ENCODE data around the gene ADORA1.

ADORA1 gene

GRCh38 chr1:203131548-203132200 lies 4.1 kb downstream of the ADORA1 start:
- Histone ChIP-seq H2AFZ (ENCODE audit: low read length) (no peak overlapping the region), H3K4me3 (ENCODE audit: low read length in 2 of 2) (no peak overlapping the region), H4K8ac (ENCODE audit: low read depth, low read length) (no peak overlapping the region), H3K79me1 (ENCODE audit: low read depth, low read length) (no peaks in the 10 kb centered on the region), H3K4me2 (ENCODE audit: insufficient read depth, low read length, poor library complexity, severe bottlenecking) (no peak overlapping the region), H3K23ac (ENCODE audit: low read depth, low read length, poor library complexity) (no peak overlapping the region), H3K9ac (ENCODE audit: low read depth, low read length, poor library complexity) (no peak overlapping the region), H2BK15ac (ENCODE audit: low read length) (peak overlapping the region; percentile 61), H3K4ac (ENCODE audit: low read length) (no peak overlapping the region), H3K36me3 (replicated peaks in 1 of 2; ENCODE audit: control insufficient read depth in 2 of 2, insufficient read depth in 2 of 2, low read length in 2 of 2) (no peaks in the 10 kb centered on the region), H2BK5ac (ENCODE audit: low read length) (no peak overlapping the region), H2BK120ac (ENCODE audit: low read depth, low read length) (no peak overlapping the region), H3K9me3 (replicated peaks in 1 of 2; ENCODE audit: control insufficient read depth in 2 of 2, insufficient read depth in 1 of 2, low read depth in 1 of 2, low read length in 2 of 2) (no peaks in the 10 kb centered on the region), H3K18ac (ENCODE audit: low read length) (peak overlapping the region; percentile 37), H2BK12ac (ENCODE audit: low read length) (no peak overlapping the region), H3K4me1 (ENCODE audit: control insufficient read depth in 2 of 2, insufficient read depth in 1 of 2, low read depth in 1 of 2, low read length in 2 of 2) (peaks cover 9 to 17% of the 10 kb centered on the region in 2 donors), H4K91ac (ENCODE audit: low read depth, low read length, poor library complexity) (no peak overlapping the region), H2AK5ac (ENCODE audit: low read depth, low read length) (no peak overlapping the region), H3K27ac (replicated peaks; ENCODE audit: low read length) (no peak overlapping the region), H3K27me3 (ENCODE audit: control insufficient read depth in 3 of 3, insufficient read depth in 3 of 3, low read depth in 1 of 3, low read length in 3 of 3) (peaks cover 0 to 30% (median 15%) of the 10 kb centered on the region in 3 experiments), H3K14ac (ENCODE audit: low read length) (no peak overlapping the region)
- no CpG with 5 or more reads among the region's 9 CpGs for WGBS, 2 donors (ENCODE audit: extremely low coverage in 2 of 2, insufficient read length in 2 of 2, insufficient replicate concordance in 1 of 2)
- no peak for DNase-seq (ENCODE audit: low spot score)

- no peak overlapping the region for H2AFZ ChIP-seq (ENCODE audit: low read length)
- H2BK12ac ChIP-seq (ENCODE audit: low read length): no peak overlapping the region
- no peak overlapping the region for H4K8ac ChIP-seq (ENCODE audit: low read depth, low read length)
- no peak overlapping the region for H3K4ac ChIP-seq (ENCODE audit: low read length)
- H3K9me3 ChIP-seq (replicated peaks in 1 of 2; ENCODE audit: control insufficient read depth in 2 of 2, insufficient read depth in 1 of 2, low read depth in 1 of 2, low read length in 2 of 2): no peaks in the 10 kb centered on the region
- peaks cover 0 to 8% (median under 1%) of the 10 kb centered on the region in 3 experiments for H3K27me3 ChIP-seq (ENCODE audit: control insufficient read depth in 3 of 3, insufficient read depth in 3 of 3, low read depth in 1 of 3, low read length in 3 of 3)
- H3K4me2 ChIP-seq (ENCODE audit: insufficient read depth, low read length, poor library complexity, severe bottlenecking): no peak overlapping the region
- H3K9ac ChIP-seq (ENCODE audit: low read depth, low read length, poor library complexity): no peak overlapping the region
- H4K91ac ChIP-seq (ENCODE audit: low read depth, low read length, poor library complexity): no peak overlapping the region
- H3K27ac ChIP-seq (replicated peaks; ENCODE audit: low read length): no peak overlapping the region
- no peak overlapping the region for H3K14ac ChIP-seq (ENCODE audit: low read length)
- no peak overlapping the region for H3K23ac ChIP-seq (ENCODE audit: low read depth, low read length, poor library complexity)
- H2AK5ac ChIP-seq (ENCODE audit: low read depth, low read length): no peak overlapping the region
- H3K36me3 ChIP-seq (replicated peaks in 1 of 2; ENCODE audit: control insufficient read depth in 2 of 2, insufficient read depth in 2 of 2, low read length in 2 of 2): no peaks in the 10 kb centered on the region
- no peak for DNase-seq (ENCODE audit: low spot score)
- H3K4me1 ChIP-seq (ENCODE audit: control insufficient read depth in 2 of 2, insufficient read depth in 1 of 2, low read depth in 1 of 2, low read length in 2 of 2): peaks cover 0 to 3% of the 10 kb centered on the region in 2 donors
- no peak overlapping the region for H3K4me3 ChIP-seq (ENCODE audit: low read length in 2 of 2)
- peak overlapping the region; percentile 8 for H2BK15ac ChIP-seq (ENCODE audit: low read length)
- no peak overlapping the region for H2BK120ac ChIP-seq (ENCODE audit: low read depth, low read length)
- H3K79me1 ChIP-seq (ENCODE audit: low read depth, low read length): no peaks in the 10 kb centered on the region
- H2BK5ac ChIP-seq (ENCODE audit: low read length): no peak overlapping the region
- no peak overlapping the region for H3K18ac ChIP-seq (ENCODE audit: low read length)
- WGBS, 2 donors (ENCODE audit: extremely low coverage in 2 of 2, insufficient read length in 2 of 2, insufficient replicate concordance in 1 of 2): no CpG with 5 or more reads among the region's 12 CpGs
Observed at GRCh38 chr1:203133970-203134725, 6.6 kb downstream of the ADORA1 start.

- Histone ChIP-seq H3K9ac (ENCODE audit: low read depth, low read length, poor library complexity) (no peak overlapping the region), H4K91ac (ENCODE audit: low read depth, low read length, poor library complexity) (no peak overlapping the region), H2AFZ (ENCODE audit: low read length) (no peak overlapping the region), H2BK5ac (ENCODE audit: low read length) (no peak overlapping the region), H4K8ac (ENCODE audit: low read depth, low read length) (no peak overlapping the region), H3K4me1 (ENCODE audit: control insufficient read depth in 2 of 2, insufficient read depth in 1 of 2, low read depth in 1 of 2, low read length in 2 of 2) (peaks cover 0 to 4% of the 10 kb centered on the region in 2 donors), H3K23ac (ENCODE audit: low read depth, low read length, poor library complexity) (no peak overlapping the region), H3K79me1 (ENCODE audit: low read depth, low read length) (no peaks in the 10 kb centered on the region), H3K4ac (ENCODE audit: low read length) (no peak overlapping the region), H2AK5ac (ENCODE audit: low read depth, low read length) (no peak overlapping the region), H3K27ac (replicated peaks; ENCODE audit: low read length) (no peak overlapping the region), H2BK120ac (ENCODE audit: low read depth, low read length) (no peak overlapping the region), H3K27me3 (ENCODE audit: control insufficient read depth in 3 of 3, insufficient read depth in 3 of 3, low read depth in 1 of 3, low read length in 3 of 3) (no peaks in the 10 kb centered on the region), H3K14ac (ENCODE audit: low read length) (no peak overlapping the region), H3K36me3 (replicated peaks in 1 of 2; ENCODE audit: control insufficient read depth in 2 of 2, insufficient read depth in 2 of 2, low read length in 2 of 2) (no peaks in the 10 kb centered on the region), H2BK15ac (ENCODE audit: low read length) (no peak overlapping the region), H3K4me2 (ENCODE audit: insufficient read depth, low read length, poor library complexity, severe bottlenecking) (no peak overlapping the region), H2BK12ac (ENCODE audit: low read length) (no peak overlapping the region), H3K18ac (ENCODE audit: low read length) (no peak overlapping the region), H3K4me3 (ENCODE audit: low read length in 2 of 2) (no peak overlapping the region), H3K9me3 (replicated peaks in 1 of 2; ENCODE audit: control insufficient read depth in 2 of 2, insufficient read depth in 1 of 2, low read depth in 1 of 2, low read length in 2 of 2) (no peaks in the 10 kb centered on the region)
- DNase-seq (ENCODE audit: low spot score): no peak
- no CpG with 5 or more reads among the region's 8 CpGs for WGBS, 2 donors (ENCODE audit: extremely low coverage in 2 of 2, insufficient read length in 2 of 2, insufficient replicate concordance in 1 of 2)
Observed at GRCh38 chr1:203135636-203136305, 8.2 kb downstream of the ADORA1 start.

All from neuronal stem cell (in vitro differentiated cells).